ENCODE results near the gene ST6GAL1. TPM values are rescaled to one million over a fixed set of nuclear protein-coding genes. Genes with fewer than 3 reads are reported as not detected.

ST6GAL1 gene
- total RNA-seq, 6 donors from 2014 or later, result 72.6 to 141 (median 93.3) TPM

GRCh38 chr3:187039723-187040414 lies 109.5 kb downstream of the ST6GAL1 start:
- Histone ChIP-seq H3K4me1 (peaks cover 19 to 40% (median 39%) of the 10 kb centered on the region in 4 donors), H3K27me3 (no peaks in the 10 kb centered on the region), H3K9me3 (peaks cover 0 to 1% (median 0%) of the 10 kb centered on the region in 4 donors), H3K27ac (no peak overlapping the region), H3K4me3 (no peak overlapping the region), H3K36me3 (peaks cover 0 to 36% (median 11%) of the 10 kb centered on the region in 4 donors)
- ATAC-seq (ENCODE audit: low FRiP score in 2 of 2), result no peak
- TF ChIP-seq POLR2AphosphoS5 (IDR thresholded peaks at IDR 0.05) (no peak), CTCF (IDR thresholded peaks at IDR 0.05) (no peak), EP300 (IDR thresholded peaks at IDR 0.05) (no peak), POLR2A (IDR thresholded peaks at IDR 0.05) (no peak)
- 97 to 98% methylated on average over 6 of the region's 6 CpGs for WGBS, 2 donors
- DNase-seq, result no peak

DNA sequence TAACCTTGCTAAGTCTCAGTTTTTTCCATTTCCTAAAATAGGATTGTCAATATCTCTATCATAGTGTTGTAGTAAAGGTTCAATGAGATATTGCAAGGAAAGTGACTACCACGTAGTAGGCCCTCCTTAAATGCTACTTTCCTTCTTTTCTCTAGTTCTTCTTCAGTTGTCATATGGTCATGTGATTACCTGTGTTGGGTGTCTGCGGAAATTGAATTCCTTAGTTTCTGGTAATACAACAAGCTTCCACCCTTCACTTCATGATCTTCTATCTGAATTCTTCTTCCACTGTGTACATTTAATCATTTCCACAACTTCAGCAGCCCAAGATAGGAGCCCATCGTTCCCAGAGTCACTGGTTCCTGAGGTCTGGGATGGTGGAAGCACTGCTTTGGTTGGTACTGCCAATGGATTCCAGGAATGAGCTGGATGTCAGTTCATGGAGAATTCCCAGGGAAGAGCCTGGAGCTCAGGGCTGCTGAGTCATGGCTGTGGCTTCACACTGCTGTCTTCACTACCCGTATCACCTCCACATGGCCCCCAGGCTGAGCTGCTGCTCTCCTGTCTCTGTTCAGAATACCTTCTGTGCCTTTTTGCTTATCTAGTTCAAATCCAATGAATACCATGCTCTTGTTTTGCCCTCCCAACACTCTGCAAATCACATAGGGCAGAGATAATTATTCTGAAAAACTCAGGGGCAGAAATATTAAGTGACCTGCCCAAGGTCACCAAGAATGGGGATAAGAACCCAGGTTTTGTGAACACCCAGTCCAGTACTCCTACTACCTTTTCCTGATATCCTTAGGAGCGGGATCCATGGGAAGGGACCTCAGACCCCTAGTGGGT lies 110.4 kb downstream of the ST6GAL1 start:
- Histone ChIP-seq H3K27me3 (no peaks in the 10 kb centered on the region), H3K4me1 (peaks cover 27 to 47% (median 40%) of the 10 kb centered on the region in 4 donors), H3K4me3 (no peak overlapping the region), H3K36me3 (peaks cover 0 to 36% (median 11%) of the 10 kb centered on the region in 4 donors), H3K27ac (peak overlapping the region; percentile 21 to 52 (median 30)), H3K9me3 (no peaks in the 10 kb centered on the region)
- DNase-seq (no peak), ATAC-seq (ENCODE audit: low FRiP score in 2 of 2) (no peak)
- WGBS, 2 donors, result 89 to 90% methylated on average over 5 of the region's 5 CpGs
- no peak for TF ChIP-seq POLR2A (IDR thresholded peaks at IDR 0.05)
- TF ChIP-seq POLR2AphosphoS5 (IDR thresholded peaks at IDR 0.05), result no peak
- no peak for TF ChIP-seq CTCF (IDR thresholded peaks at IDR 0.05)
- TF ChIP-seq EP300 (IDR thresholded peaks at IDR 0.05), result no peak

DNA sequence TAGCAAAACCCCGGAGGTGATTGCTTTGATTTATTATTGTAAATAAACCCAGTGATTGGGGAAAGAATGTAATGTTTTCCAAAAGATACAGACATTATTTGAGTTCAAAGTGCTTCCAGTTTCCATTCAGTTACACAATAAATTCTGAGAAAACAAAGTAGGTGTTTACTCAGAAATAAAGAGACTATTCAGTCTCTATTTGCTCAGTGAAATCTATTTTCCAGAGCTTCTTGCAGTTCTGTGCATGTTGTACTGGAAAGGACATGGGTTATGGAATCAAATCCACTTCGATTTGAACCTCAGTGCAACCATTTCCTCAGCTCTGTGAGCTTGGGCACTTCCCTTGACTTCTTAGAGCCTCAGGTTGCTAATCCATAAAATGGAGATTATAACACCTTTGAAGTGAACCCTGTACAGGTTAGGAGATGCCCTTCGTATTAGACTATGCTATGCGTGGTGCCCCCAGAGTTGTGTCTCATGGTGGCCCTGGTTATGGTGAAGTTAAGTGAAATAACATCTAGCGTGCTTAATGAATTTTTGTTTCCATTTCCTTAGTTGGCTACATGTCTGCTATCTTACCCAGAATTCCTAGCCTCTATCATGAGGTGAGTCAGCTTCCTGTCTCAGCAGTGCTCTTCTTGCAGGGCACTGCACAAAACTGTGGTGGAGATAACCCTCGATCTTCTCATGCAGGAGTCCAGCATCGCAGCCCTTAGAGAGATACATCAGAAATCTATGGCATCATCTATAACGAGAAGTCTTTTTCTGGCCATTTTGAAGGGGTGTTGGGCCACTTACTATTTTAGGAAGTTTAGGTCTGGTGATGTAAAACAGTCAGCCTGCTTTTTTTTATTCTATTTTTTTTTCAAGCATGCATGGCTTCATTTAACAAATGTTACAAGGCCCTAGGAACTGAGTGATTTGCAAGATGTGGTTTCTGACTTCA lies 111.3 kb downstream of the ST6GAL1 start:
- Histone ChIP-seq H3K4me1 (peaks cover 28 to 53% (median 40%) of the 10 kb centered on the region in 4 donors), H3K27ac (peak overlapping the region; percentile 21 to 52 (median 30)), H3K36me3 (peaks cover 0 to 36% (median 11%) of the 10 kb centered on the region in 4 donors), H3K27me3 (no peaks in the 10 kb centered on the region), H3K4me3 (no peak overlapping the region), H3K9me3 (no peaks in the 10 kb centered on the region)
- 70 to 73% methylated on average over 8 of the region's 8 CpGs for WGBS, 2 donors
- DNase-seq, result no peak
- ATAC-seq (ENCODE audit: low FRiP score in 2 of 2), result peak in 1 of 2 donors; percentile 44
- no peak for TF ChIP-seq EP300 (IDR thresholded peaks at IDR 0.05)
- no peak for TF ChIP-seq POLR2A (IDR thresholded peaks at IDR 0.05)
- no peak for TF ChIP-seq POLR2AphosphoS5 (IDR thresholded peaks at IDR 0.05)
- no peak for TF ChIP-seq CTCF (IDR thresholded peaks at IDR 0.05)

DNA sequence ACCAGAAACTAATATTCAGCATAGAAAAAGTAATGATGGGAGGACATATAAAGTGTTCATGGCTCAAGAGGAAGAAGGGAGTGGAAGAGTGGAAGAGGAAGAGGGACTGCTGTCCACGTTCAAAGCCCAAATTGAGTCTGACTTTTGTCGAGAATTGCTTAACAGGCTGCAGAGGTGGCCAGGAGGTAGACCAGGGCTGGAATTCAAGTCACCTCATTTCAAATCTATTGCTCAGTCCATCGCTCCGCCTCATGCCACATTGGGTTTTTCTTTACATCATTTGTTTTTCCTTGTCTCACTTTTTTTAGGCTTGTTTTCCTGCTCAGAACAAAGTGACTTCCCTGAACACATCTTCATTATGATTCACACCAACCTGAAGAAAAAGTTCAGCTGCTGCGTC lies 112.0 kb downstream of the ST6GAL1 start:
- H3K4me1 ChIP-seq, result peaks cover 28 to 53% (median 40%) of the 10 kb centered on the region in 4 donors
- WGBS, 2 donors, result 81 to 88% methylated on average over 5 of the region's 5 CpGs
- no peaks in the 10 kb centered on the region for H3K9me3 ChIP-seq
- no peak overlapping the region for H3K4me3 ChIP-seq
- DNase-seq (no peak), ATAC-seq (ENCODE audit: low FRiP score in 2 of 2) (no peak)
- no peak overlapping the region for H3K27ac ChIP-seq
- TF ChIP-seq POLR2AphosphoS5 (IDR thresholded peaks at IDR 0.05) (no peak), CTCF (IDR thresholded peaks at IDR 0.05) (no peak), POLR2A (IDR thresholded peaks at IDR 0.05) (no peak), EP300 (IDR thresholded peaks at IDR 0.05) (no peak)
- no peaks in the 10 kb centered on the region for H3K27me3 ChIP-seq
- peaks cover 0 to 36% (median 11%) of the 10 kb centered on the region in 4 donors for H3K36me3 ChIP-seq

Data from upper lobe of left lung (tissue), 6 donors.